ENCODE measurements around the gene PDE4D. TPM values are rescaled to one million over a fixed set of nuclear protein-coding genes. Genes with fewer than 3 reads are reported as not detected.

Gene PDE4D
- total and polyA plus RNA-seq, 3 donors from 2014 or later: 7.8 to 13.9 (median 8.7) TPM

DNA sequence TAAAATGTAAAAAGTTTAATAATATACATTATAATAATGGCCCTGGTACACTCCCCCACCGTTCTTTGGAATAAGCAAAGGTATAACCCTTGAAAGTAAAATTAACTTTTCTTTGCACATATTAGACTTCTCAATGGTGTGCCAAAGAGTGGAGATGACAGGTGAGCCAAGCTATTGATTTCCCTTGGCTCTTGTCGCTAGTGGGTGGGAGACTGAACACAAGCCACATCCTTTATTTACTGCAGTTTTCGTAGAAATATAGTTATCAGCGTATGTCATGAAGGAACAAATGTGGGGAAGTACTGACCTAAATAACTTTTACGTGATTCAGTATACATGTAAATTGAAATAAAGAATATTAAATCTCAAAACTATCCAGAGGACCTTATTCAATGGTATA is 761.4 kb downstream of the PDE4D start:
- Histone ChIP-seq H3K36me3 (ENCODE audit: low read depth, missing control alignments) (no peaks in the 10 kb centered on the region), H3K4me3 (no peak overlapping the region), H3K27ac (no peak overlapping the region), H3K4me1 (no peaks in the 10 kb centered on the region), H3K27me3 (no peaks in the 10 kb centered on the region), H3K9me3 (no peaks in the 10 kb centered on the region)
- intact Hi-C loops (cut with DNase I; ENCODE audit: low total_unique reads): no loop called here
- DNase-seq: no peak
- 93 to 96% methylated on average over 5 of the region's 5 CpGs for WGBS, 2 donors
- no peak for TF ChIP-seq POLR2A (IDR thresholded peaks at IDR 0.05)
- TF ChIP-seq, protein P1, sequence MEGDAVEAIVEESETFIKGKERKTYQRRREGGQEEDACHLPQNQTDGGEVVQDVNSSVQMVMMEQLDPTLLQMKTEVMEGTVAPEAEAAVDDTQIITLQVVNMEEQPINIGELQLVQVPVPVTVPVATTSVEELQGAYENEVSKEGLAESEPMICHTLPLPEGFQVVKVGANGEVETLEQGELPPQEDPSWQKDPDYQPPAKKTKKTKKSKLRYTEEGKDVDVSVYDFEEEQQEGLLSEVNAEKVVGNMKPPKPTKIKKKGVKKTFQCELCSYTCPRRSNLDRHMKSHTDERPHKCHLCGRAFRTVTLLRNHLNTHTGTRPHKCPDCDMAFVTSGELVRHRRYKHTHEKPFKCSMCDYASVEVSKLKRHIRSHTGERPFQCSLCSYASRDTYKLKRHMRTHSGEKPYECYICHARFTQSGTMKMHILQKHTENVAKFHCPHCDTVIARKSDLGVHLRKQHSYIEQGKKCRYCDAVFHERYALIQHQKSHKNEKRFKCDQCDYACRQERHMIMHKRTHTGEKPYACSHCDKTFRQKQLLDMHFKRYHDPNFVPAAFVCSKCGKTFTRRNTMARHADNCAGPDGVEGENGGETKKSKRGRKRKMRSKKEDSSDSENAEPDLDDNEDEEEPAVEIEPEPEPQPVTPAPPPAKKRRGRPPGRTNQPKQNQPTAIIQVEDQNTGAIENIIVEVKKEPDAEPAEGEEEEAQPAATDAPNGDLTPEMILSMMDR (IDR thresholded peaks at IDR 0.05): no peak

DNA sequence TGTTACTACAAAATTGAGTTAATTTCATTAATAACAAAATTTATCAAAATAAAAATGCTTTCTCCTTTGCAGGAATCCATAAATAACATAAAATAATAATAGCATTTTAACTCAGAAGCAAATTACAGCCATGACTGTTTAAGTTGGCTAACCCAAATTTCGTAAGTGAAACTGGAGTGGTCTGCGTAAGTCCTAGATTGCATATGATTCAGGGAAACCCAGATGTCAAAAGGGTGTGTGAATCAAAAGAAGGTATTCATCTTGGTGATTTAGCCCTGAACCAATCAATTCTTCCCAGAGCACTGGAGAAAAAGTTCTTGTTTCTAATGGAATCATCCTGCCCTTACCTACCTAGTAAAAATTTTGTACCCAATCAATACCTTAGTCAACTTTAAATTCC is 763.1 kb downstream of the PDE4D start:
- 97 to 99% methylated on average over 2 of the region's 2 CpGs for WGBS, 2 donors
- intact Hi-C loops (cut with DNase I; ENCODE audit: low total_unique reads): no loop called here
- Histone ChIP-seq H3K27me3 (no peaks in the 10 kb centered on the region), H3K36me3 (ENCODE audit: low read depth, missing control alignments) (no peaks in the 10 kb centered on the region), H3K27ac (no peak overlapping the region), H3K4me3 (no peak overlapping the region), H3K9me3 (no peaks in the 10 kb centered on the region), H3K4me1 (no peaks in the 10 kb centered on the region)
- TF ChIP-seq, protein P1 (IDR thresholded peaks at IDR 0.05): no peak
- no peak for TF ChIP-seq POLR2A (IDR thresholded peaks at IDR 0.05)
- no peak for DNase-seq

DNA sequence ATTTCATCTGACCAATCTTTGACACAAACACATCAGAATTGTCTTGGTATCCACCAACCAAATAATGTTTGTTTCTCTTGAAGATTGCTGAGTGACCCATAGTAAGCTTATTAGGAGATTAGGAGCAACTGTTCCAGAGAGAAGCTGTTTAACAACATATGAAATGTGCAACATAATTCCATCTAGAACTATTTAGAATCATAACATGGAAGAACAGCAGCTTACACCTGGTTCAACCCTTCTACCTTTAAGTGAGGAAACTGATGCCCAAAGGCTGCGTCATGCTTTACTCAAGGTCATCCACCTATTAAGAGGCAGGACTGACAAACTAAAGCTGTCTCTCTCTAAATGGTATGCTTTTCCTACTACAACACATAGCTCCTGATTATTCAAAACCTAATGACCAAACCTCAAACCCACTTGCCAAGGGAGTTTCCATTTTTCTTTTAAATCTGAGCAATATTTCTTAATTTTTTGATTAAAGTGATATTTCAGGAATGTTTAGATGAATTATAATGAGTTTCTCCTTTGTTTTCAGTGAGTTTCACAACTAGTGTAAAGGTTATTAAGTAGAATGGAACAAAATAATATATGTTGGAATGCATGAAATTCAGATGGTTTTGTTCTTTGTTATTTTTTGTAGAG is 764.8 kb downstream of the PDE4D start:
- DNase-seq: no peak
- H3K4me1 ChIP-seq: no peaks in the 10 kb centered on the region
- intact Hi-C loops (cut with DNase I; ENCODE audit: low total_unique reads): no loop called here
- H3K9me3 ChIP-seq: no peaks in the 10 kb centered on the region
- H3K27ac ChIP-seq: no peak overlapping the region
- TF ChIP-seq, protein P1 (IDR thresholded peaks at IDR 0.05): no peak
- no peak for TF ChIP-seq POLR2A (IDR thresholded peaks at IDR 0.05)
- no peak overlapping the region for H3K4me3 ChIP-seq
- H3K36me3 ChIP-seq (ENCODE audit: low read depth, missing control alignments): no peaks in the 10 kb centered on the region
- no peaks in the 10 kb centered on the region for H3K27me3 ChIP-seq
- 64 to 87% methylated on average over 1 of the region's 1 CpG for WGBS, 2 donors

DNA sequence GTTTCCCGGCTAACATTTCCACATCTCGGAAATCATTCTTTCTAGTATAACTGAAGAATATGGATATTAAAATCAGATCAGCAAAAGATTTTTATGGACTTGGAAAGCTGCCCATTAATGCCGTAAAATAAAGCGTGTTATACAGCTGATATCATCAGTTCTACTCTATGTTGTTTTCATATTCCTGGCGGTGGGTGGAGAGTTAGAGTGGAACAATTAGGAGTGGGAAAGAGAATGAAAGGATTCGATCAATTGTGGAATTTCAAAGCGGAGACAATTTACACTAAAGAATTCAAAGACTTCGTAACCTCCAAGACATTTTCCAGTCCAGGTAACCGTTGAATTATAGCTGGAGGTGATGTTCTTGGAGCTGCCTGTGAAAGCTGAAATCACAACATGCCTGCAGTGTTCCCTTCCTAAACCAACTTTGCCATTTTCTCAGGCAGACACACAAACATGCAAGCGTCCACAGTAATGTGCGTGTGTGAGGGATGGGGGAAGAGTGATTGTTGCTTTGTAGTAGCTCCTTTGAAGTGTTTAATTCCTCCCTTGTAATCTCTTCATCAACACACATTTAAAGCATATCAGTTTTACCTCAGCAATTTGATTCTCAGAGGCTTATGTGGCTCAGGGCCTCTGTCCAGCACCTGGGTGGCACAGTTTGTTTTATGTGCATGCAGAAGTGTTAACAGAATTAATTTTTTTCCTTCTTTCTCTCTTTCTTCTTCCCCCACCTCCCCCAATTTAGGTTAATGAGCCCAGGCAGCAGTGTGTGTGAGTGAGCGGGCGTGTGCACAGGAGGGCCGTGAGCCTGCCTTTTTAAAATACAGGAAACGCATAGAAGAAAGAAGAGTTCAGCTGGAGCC is 766.6 kb downstream of the PDE4D start:
- intact Hi-C loops (cut with DNase I; ENCODE audit: low total_unique reads): no loop called here
- DNase-seq: no peak
- no peak overlapping the region for H3K27ac ChIP-seq
- H3K4me3 ChIP-seq: peak overlapping the region; percentile 31 to 36
- no peaks in the 10 kb centered on the region for H3K9me3 ChIP-seq
- no peaks in the 10 kb centered on the region for H3K27me3 ChIP-seq
- H3K4me1 ChIP-seq: no peaks in the 10 kb centered on the region
- no peaks in the 10 kb centered on the region for H3K36me3 ChIP-seq (ENCODE audit: low read depth, missing control alignments)
- TF ChIP-seq, protein P1 (IDR thresholded peaks at IDR 0.05): no peak
- no peak for TF ChIP-seq POLR2A (IDR thresholded peaks at IDR 0.05)
- 35 to 38% methylated on average over 15 of the region's 15 CpGs for WGBS, 2 donors
